OCI-M1 (cell line): Measurements from ENCODE around the gene DCAF5.
"Not testable (repeated sequence)": the region's sequence is repeated elsewhere in the genome, so short reads cannot be mapped to it uniquely, and the experiment has no call there.

Experiments
- DNase-seq: peaks from one replicate; lab custom pipeline; 2025; lab: John Stamatoyannopoulos, UW

The DCAF5 gene

GRCh38 chr14:69152902-69153151, at the start of gene DCAF5:
TSS of gene DCAF5 (minus strand) at chr14:69153119. CDS start at chr14:69152978, 141 bp downstream.
- DNase-seq = no peak

DNA sequence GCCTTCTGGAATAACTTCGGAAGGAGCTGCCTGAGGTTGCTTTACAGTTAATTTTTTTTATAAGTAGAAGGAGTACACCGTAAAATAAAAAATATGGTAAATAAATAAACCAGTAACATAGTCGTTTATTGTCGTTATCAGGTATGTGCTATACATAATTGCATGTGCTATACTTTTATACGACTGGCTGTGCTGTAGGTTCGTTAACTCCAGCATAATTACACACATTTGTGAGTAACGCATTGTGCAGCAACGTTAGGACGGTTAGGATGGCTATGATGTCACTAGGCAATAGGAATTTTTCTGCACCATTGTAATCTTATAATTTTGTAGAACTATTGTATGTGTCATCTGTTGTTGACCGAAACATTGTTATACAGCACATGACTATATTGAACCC, 46.9 kb upstream of the DCAF5 start:
- DNase-seq = no peak

DNA sequence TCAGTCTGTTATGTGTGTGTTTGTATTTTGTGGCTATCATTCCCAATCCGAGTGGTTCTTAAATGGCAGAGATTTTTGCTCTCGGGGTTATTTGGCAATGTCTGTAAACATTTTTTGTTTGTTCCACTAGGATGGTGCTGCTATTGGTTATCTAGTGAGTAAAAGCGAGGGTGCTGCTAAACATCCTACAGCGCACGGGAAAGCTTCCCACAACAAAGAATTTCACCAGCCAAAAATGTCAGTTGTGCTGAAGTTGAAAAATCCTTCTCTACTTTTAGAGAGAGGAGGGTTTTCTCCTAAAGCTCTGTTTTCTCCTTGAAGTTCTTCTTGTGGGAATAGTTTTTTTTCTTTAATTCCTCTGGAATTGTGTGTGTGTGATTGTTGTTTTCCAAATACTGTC, 40.8 kb upstream of the DCAF5 start:
- DNase-seq = no peak

DNA sequence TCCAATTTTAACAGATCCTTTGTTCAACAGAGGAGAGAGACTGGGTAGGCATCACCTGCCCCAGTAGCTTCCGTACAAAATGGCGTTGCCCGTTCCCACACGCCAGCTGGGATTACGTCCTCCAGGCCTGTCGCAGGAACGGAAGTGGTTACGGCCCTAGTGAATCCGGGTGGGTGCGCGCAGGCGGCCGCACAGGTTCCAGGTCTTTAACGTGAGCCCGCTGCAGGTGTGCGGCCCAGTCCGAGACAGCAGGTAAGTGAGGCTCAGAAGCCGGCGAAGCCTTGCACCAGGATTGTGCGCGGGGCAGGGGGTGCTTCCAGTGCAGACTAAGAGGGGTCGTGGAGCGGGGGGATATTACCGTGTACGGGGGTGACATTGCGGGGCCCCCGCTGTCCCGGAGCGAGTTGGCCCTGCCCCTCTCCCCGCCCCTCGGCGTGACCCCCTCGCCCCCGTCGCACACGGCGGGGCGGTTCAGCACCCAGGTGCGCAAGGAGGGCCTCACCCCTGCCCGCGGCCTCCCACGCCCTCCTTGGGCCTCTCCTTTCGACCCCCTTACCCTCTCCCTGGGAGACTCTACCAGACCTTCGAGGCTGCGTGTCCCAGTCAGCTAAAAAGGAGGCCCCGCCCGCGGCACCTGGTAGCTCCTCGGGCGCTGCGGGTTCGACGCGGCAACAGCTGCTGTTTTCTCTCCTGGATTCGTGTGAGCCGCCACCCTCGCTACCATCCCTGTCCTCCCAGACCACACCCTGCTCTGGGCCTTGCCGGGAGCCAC, 38.6 kb upstream of the DCAF5 start, which contains the start of gene EXD2:
EXD2 (plus strand) TSS at position 159 of the 772 bp plus-strand sequence. CDS start 17,973 bp downstream, outside the sequence.
- DNase-seq = peak; percentile 90

GRCh38 chr14:69190191-69190590, 37.3 kb upstream of the DCAF5 start:
- no peak for DNase-seq

DNA sequence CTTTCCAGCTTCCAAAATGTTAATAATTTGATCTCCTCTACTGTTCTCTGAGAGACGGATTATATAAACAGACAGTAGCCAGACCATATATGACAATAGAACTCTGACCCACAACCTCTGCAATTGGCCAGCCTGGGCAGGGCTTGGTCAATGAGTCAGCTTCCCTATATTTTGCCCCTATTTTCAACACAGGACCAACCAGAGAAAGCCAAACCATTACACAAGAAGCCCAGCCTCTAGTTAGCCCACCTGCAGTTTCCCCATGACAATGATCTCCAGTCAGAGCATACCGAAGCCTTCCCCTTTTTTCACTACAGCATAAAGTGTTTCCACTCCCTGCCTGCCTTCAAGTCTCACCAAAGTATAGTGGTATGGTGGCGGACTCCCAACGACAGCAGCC, 30.8 kb upstream of the DCAF5 start:
- peak; percentile 4 for DNase-seq

GRCh38 chr14:69182580-69182979, 29.7 kb upstream of the DCAF5 start:
- DNase-seq = not testable (repeated sequence)

DNA sequence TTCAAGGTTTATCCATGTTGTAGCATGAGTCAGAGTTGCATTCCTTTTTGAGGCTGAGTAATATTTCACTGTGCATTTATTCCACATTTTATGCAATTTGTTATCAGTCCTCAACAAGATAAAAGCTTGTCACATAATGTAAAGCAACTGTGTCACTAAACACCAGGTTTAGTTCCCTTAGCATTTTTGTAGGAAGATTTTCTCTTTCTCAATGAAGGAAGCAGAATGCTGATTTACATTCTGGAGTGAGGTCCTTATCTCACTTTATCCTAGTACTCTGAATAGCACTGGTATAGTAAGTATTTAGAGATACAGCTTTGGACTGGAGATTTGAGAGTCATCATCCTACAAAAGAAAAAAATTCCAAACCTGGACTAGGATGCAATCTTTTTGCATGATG, 28.6 kb upstream of the DCAF5 start:
- no peak for DNase-seq

DNA sequence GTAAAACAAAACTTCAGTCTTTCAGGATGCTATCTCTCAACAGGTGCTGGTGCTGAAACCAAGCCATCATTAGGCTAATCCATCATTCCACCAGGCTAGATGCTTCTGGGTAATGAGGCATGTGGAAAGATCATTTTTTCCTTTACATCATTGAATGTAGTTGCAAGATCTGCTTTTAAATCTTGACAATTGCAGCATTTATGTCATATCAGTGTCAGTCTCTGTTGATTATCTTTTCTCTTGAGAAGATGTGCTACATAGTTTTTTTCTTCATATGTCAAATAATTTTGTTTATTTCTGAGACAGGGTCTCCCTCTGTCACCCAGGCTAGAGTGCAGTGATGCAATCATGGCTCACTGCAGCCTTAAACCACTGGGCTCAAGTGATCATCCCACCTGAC, 22.2 kb upstream of the DCAF5 start:
- no peak for DNase-seq

DNA sequence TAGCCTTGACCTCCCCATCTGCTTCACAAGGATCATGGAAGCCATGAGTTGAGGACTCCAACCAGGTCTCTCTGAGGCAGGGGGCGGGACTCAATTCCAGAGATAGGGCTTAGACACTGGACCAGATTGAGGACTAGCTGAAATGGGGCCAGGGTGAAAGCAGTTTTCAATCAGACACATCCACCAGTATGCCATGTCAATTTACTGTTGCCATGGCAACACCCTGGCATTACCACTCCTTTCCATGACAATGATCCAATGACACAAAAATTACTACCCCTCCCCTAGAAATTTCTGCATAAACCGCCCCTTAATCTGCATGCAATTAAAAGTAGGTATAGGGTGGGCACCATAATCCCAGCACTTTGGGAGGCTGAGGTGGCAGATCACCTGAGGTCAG, 18.6 kb upstream of the DCAF5 start:
- DNase-seq = no peak

GRCh38 chr14:69170839-69171238, 17.9 kb upstream of the DCAF5 start:
- peak; percentile 20 for DNase-seq

GRCh38 chr14:69165787-69166186, 12.9 kb upstream of the DCAF5 start:
- not testable (repeated sequence) for DNase-seq

DNA sequence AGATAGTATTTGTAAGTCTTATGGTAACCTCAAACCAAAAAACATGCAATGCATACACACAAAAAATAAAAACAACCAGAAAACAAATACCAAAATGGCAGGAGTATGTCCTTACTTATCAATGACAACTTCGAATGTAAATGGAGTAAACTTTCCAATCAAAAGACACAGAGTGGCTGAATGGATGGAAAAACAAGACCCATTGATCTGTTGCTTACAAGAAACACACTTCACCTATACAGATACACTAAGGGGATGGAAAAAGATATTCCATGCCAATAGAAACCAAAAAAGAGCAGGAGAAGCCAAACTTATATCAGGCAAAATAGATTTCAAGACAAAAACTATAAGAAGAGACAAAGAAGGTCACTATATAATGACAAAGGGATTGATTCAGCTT, 8.7 kb upstream of the DCAF5 start:
- DNase-seq = no peak

- DNase-seq = no peak
Observed at GRCh38 chr14:69156224-69156623, 3.3 kb upstream of the DCAF5 start.

DNA sequence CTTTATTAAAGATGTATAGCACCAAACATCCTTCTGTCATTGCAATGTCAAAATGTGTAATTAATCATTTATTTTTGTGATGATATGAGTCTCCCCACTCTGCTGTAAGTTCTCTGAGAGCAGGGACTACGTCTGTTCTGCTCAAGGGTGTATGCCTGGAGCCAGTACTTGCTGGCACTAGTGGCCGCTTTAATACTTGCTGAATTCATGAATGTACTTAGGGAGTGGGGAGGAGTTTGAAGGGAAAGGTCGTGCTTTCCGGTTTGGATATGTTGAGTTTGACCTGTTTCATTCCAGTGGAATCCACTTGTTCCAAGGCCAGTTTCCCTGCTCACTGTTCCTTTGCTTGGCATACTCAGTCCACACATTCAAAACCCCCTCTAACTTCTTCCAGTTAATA, 1.9 kb upstream of the DCAF5 start:
- DNase-seq = peak; percentile 6

- peak; percentile 62 for DNase-seq
Observed at GRCh38 chr14:69153873-69154270, 953 bp upstream of the DCAF5 start.

- DNase-seq = peak; percentile 91
Observed at GRCh38 chr14:69153152-69153872, 393 bp upstream of the DCAF5 start.

- peak; percentile 71 for DNase-seq
Observed at GRCh38 chr14:69152181-69152901, 578 bp downstream of the DCAF5 start.

DNA sequence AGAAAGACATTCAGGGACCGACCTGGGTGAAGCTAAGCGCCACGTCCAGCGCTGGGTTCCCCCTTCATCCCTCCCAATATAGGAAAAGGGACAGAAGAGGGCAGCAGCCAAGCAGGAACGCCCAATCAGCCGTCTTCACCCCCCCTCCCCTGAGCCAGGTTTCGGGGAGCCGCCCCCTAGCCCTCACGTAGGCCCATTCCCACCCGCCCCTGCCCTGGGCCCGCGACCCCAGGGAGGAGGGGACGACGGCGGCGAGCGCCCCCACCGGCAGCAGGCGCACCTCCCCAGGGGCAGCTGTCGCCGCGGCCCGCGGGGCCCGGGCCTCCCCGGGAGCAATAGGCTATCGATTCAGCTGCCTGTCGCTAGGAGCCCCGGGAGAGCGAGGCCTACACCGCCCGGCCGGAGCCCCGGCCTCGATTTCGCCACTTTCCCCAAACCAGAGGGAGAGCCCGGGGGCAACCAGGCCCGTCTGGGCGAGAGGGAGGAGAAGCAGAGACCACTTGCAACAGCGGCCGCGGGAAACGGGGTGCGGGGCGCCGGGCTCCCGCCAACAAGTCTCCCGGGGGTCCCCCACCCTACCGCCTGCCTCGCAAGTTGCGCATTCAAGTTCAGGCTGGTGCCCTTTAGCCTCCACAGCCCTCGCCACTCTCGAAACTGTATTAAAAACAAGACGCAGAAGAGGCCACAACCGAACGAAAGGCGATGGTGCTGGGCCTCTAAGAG, 1.3 kb downstream of the DCAF5 start:
- DNase-seq = peak; percentile 81

DNA sequence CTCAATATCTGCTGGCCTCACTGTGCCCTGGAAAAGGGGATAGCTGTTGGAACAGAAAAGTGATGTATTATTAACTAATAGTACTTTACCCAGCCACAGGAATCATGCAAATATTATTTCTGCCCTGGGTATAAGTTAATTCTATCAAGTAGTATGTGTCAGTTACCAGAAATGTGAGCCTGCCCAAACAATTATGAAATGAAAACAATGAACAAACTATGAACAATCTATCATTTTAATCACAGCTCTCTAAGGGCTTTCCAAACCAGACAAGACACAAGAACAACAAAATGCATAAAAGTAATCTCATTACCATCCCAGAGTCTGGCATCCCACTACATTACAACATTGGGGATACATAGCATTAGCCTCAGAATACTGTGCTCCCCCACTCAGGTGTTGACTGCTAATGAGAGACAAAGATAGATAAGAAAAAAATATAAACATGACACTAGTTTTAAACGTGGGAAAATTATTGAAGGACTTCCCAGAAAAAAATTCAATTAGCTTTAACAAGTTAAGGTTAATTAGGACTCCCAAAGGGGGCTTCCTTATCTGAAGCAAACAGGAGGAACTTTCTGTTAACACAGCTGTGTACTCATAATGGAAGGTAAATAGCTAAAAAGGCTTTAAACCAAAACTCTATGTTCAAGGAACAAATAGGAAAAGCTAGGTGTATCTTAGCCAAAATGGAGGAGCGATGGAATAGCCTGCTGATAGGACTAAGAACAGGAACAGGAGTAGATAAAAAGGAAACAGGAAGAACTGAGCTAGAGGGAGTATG, 3.3 kb downstream of the DCAF5 start:
- peak; percentile 15 for DNase-seq

DNA sequence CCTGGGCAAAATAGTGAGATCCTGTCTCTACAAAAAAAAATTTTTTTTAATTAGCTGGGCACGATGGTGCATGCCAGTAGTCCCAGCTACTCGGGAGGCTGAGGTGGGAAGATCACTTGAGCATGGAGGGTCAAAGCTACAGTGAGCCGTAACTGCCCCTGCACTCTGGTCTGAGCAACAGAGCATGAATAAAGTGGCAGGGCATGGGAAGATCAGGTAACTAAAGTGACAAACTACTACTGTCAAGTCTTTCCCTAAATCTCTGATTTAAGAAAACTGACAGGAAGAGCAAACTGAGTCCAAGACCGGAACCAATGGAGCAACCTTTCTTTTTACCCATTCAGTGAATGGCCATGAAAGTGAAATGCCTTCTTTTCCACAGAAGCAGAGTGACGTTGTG, 10.8 kb downstream of the DCAF5 start:
- DNase-seq = no peak

- no peak for DNase-seq
Observed at GRCh38 chr14:69141550-69141949, 11.4 kb downstream of the DCAF5 start.
